ENCODE data around the gene ACSM3. TPM values are rescaled to one million over a fixed set of nuclear protein-coding genes. Genes with fewer than 3 reads are reported as not detected.

ACSM3 gene, protein sequence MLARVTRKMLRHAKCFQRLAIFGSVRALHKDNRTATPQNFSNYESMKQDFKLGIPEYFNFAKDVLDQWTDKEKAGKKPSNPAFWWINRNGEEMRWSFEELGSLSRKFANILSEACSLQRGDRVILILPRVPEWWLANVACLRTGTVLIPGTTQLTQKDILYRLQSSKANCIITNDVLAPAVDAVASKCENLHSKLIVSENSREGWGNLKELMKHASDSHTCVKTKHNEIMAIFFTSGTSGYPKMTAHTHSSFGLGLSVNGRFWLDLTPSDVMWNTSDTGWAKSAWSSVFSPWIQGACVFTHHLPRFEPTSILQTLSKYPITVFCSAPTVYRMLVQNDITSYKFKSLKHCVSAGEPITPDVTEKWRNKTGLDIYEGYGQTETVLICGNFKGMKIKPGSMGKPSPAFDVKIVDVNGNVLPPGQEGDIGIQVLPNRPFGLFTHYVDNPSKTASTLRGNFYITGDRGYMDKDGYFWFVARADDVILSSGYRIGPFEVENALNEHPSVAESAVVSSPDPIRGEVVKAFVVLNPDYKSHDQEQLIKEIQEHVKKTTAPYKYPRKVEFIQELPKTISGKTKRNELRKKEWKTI
- 0.28 and 1.2 TPM in 2 replicates for total RNA-seq

DNA sequence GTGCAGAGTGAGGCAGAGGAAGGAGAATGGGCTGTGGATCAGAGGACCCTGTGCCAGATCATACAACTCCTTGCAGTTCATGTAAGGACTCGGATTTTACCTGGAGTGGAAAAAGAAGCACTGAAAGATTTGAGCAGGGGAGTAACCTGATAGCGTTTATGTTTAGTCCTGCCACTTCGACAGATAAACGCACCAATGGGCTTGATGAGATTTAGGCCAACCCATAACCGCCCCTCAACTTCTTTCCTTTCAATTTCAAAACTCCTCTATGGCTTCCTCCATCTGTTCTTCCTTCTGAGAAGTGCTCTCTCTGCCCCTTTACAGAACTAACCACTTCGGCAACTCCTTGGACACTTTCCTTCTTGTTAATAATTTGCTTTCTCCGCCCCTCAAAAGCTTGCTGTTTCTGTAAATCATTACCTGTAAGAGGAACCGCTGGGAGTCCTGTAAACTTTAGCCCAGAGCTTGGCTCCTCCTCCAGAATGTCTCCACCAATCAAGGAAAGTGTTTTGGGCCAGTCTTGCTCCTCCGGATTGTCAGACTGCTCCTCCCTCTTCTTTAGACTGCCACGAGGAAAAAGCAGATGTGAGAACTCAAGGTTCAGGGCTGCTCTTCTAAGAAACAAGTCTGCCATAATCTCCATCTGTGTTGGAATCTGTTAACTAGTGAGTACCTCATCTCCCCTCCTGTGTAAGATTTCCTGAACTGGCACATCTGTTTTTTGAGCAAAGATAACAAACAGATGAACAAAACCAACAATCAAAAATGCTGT, at the start of gene ACSM3:
Gene ACSM3 (plus strand): TSS at position 554 of the 772 bp plus-strand sequence. CDS start 6,021 bp downstream, outside the sequence.

DNA sequence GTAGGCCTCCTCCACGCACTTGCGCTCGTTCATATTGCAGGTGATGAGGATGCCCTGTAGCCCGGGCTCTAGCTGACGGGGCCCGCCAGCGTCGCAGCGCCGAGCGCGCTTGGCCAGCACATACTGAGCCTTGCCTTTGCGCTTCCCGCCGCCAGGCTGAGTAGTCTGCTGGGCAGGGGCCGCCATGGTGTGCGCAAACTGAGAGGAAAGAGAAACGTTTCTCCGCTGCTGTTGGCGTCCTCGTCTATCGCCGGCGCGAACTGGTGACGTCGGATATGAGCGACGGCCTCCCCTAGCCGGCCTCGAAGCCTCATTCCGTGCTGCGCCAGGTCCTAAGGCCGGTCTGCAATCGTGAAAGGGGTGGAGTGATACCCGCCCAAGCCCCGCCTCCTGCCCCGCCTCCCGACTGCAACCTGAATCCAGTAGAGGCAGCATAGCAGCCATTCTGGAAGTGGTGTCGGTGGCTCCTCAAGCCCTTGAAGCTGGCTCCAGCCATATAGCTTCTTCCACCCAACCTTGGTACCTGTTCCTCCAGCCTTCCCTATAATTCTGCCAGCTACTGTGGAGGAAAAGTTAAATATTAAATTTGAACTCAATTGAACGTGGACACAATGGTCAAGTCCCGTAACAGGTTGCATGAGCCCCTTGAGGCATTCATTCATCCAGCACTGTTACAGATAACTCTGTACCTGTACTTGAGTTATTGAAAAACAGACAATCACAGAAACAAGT, 22.1 kb upstream of the ACSM3 start, which contains the start of gene THUMPD1:
Gene THUMPD1 (minus strand): TSS at position 265 of the 732 bp plus-strand sequence. CDS start 79 bp downstream, at position 186.

DNA sequence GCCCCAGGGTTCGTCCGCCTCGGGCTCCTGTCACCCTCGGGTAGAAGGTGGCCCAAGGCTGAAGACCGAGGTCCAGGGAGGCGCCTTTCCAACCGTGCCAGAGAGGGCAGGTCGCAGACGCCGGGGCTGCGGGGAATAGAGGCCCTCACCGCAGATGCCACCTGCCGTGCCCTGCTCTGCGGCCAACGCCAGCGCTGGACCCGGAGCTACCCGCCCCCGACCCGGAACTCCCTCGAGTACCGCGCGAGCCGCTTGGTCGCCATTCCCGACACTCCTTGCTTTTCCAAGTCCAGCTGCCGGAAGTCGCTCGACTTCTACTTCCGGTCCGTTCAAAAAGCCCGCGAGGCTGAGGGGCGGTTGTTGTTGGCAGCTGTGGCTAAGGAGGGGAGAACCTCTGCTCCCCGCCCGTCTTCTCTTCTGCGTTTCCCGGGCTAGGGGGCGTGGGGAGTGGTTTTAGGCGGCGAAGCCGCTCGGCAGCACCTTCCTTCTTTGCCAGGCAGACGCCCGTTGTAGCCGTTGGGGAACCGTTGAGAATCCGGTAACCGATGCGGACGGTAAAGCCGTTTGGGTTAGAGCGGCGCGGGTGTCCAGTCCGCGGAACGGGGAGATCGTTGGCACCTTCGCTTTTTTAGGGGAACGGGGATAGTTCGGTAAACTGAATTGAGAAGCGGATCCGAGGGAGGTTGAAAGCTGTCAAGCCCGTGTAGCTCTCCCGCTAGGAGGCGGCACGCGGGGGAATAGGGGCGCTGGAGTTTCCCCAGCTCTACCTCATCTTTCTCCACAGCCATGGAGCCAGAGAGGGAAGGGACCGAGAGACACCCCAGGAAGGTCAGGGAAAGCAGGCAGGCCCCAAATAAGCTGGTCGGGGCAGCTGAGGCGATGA, 42.6 kb downstream of the ACSM3 start, which contains the start of the genes ERI2 and REXO5:
Gene ERI2 (minus strand): TSS at position 305 of the 883 bp plus-strand sequence. CDS start 42 bp downstream, at position 263.
Gene REXO5 (plus strand): TSS at position 360 of the 883 bp plus-strand sequence. CDS start 427 bp downstream, at position 787.

Other genes starting within 250 kb of the ACSM3 start
- gene ACSM2B, start 187.6 kb upstream of the ACSM3 start, total RNA-seq, result not detected in 2 replicates
- not detected in 2 replicates for gene ACSM1, start 66.3 kb upstream of the ACSM3 start, total RNA-seq
- 76.4 and 80.2 TPM in 2 replicates for gene THUMPD1, start 22.2 kb upstream of the ACSM3 start, total RNA-seq
- gene ERI2, start 42.5 kb downstream of the ACSM3 start, total RNA-seq, result 19.6 and 43.5 TPM in 2 replicates
- 3.6 and 5.6 TPM in 2 replicates for gene REXO5, start 42.5 kb downstream of the ACSM3 start, total RNA-seq
- gene DCUN1D3, start 136.3 kb downstream of the ACSM3 start, total RNA-seq, result 43.4 and 53.7 TPM in 2 replicates
- gene LYRM1, start 136.8 kb downstream of the ACSM3 start, total RNA-seq, result 41.3 and 55.1 TPM in 2 replicates

All from smooth muscle cell of the umbilical artery (primary cell).